ENCODE data around the gene ZRANB3.
"Not testable (repeated sequence)": the region's sequence is repeated elsewhere in the genome, so short reads cannot be mapped to it uniquely, and the experiment has no call there.

ZRANB3 gene

GRCh38 chr2:135475128-135475527 lies 55.9 kb downstream of the ZRANB3 start:
- no peak for DNase-seq

- DNase-seq = no peak
Measured at GRCh38 chr2:135473567-135473966, 57.5 kb downstream of the ZRANB3 start.

GRCh38 chr2:135471106-135471505 lies 59.9 kb downstream of the ZRANB3 start:
- DNase-seq = no peak

GRCh38 chr2:135457279-135457678 lies 73.7 kb downstream of the ZRANB3 start:
- DNase-seq = no peak

GRCh38 chr2:135456835-135457234 lies 74.2 kb downstream of the ZRANB3 start:
- DNase-seq = no peak

GRCh38 chr2:135456431-135456830 lies 74.6 kb downstream of the ZRANB3 start:
- no peak for DNase-seq

GRCh38 chr2:135454608-135455007 lies 76.4 kb downstream of the ZRANB3 start:
- no peak for DNase-seq

- not testable (repeated sequence) for DNase-seq
Measured at GRCh38 chr2:135453027-135453426, 78.0 kb downstream of the ZRANB3 start.

- DNase-seq = no peak
Measured at GRCh38 chr2:135451966-135452365, 79.1 kb downstream of the ZRANB3 start.

- not testable (repeated sequence) for DNase-seq
Measured at GRCh38 chr2:135443013-135443412, 88.0 kb downstream of the ZRANB3 start.

GRCh38 chr2:135435155-135435554 lies 95.9 kb downstream of the ZRANB3 start:
- not testable (repeated sequence) for DNase-seq

- DNase-seq = no peak
Measured at GRCh38 chr2:135424849-135425248, 106.2 kb downstream of the ZRANB3 start.

GRCh38 chr2:135422898-135423297 lies 108.1 kb downstream of the ZRANB3 start:
- no peak for DNase-seq

- no peak for DNase-seq
Measured at GRCh38 chr2:135411646-135412045, 119.4 kb downstream of the ZRANB3 start.

GRCh38 chr2:135409436-135409835 lies 121.6 kb downstream of the ZRANB3 start:
- DNase-seq = no peak

- not testable (repeated sequence) for DNase-seq
Measured at GRCh38 chr2:135396259-135396658, 134.8 kb downstream of the ZRANB3 start.

GRCh38 chr2:135386993-135387392 lies 144.0 kb downstream of the ZRANB3 start:
- no peak for DNase-seq

- DNase-seq = no peak
Measured at GRCh38 chr2:135378591-135378990, 152.4 kb downstream of the ZRANB3 start.

- no peak for DNase-seq
Measured at GRCh38 chr2:135373702-135374101, 157.3 kb downstream of the ZRANB3 start.

- DNase-seq = no peak
Measured at GRCh38 chr2:135349941-135350340, 181.1 kb downstream of the ZRANB3 start.

GRCh38 chr2:135348096-135348704 lies 182.8 kb downstream of the ZRANB3 start:
- DNase-seq = not testable (repeated sequence)

- DNase-seq = no peak
Measured at GRCh38 chr2:135337071-135337470, 193.9 kb downstream of the ZRANB3 start.

- DNase-seq = no peak
Measured at GRCh38 chr2:135335256-135335655, 195.8 kb downstream of the ZRANB3 start.

GRCh38 chr2:135327146-135327545 lies 203.9 kb downstream of the ZRANB3 start:
- DNase-seq = no peak
